OCI-LY7 (cell line): ENCODE measurements around the gene SCAP. TPM values are rescaled to one million over a fixed set of nuclear protein-coding genes. Genes with fewer than 3 reads are reported as not detected.

ENCODE experiments used
- BruUV-seq: library from RNA; stranded (reverse); fragments of 400-500 nt; replicated peaks from 2 replicates; lab custom pipeline; 2021; lab: Mats Ljungman, UMichigan
- CTCF ChIA-PET: fragments of 300-600 bp; sonication (Branson Sonifier 250); formaldehyde crosslinking; loops from one replicate; lab custom pipeline; 2022; ENCODE audit warnings: antibody characterized with exemption; ENCODE audit not compliant: unreplicated experiment; lab: Charles Lee
- POLR2A ChIA-PET: fragments of 300-600 bp; sonication (Branson Sonifier 250); formaldehyde crosslinking; loops from one replicate; lab custom pipeline; 2022; ENCODE audit warnings: antibody characterized with exemption; lab: Charles Lee
- DNase-seq: peaks from one replicate; pipeline ENCODE4 v3.0.0-alpha.2; 2015; ENCODE audit warnings: low spot score
- H2AFZ ChIP-seq: fragments of 200-600 bp; sonication (generic), shearing (Covaris generic); 2 replicates; pipeline ENCODE4 v1.6.1; 2014; ENCODE audit warnings: mild to moderate bottlenecking, antibody characterized with exemption, low read length, moderate library complexity
- H3K27ac ChIP-seq: fragments of 200-600 bp; sonication (generic); 2 replicates; pipeline ENCODE4 v1.5.1; 2014; ENCODE audit warnings: mixed run types, low read depth, mild to moderate bottlenecking, moderate library complexity, low read length, inconsistent platforms; ENCODE audit not compliant: poor library complexity, severe bottlenecking
- H3K36me3 ChIP-seq: fragments of 200-600 bp; sonication (generic); 2 replicates; pipeline ENCODE4 v1.6.1; 2014; ENCODE audit warnings: mild to moderate bottlenecking, antibody characterized with exemption, low read length, moderate library complexity, mixed read lengths; ENCODE audit not compliant: insufficient read depth
- H3K4me1 ChIP-seq: fragments of 200-600 bp; sonication (generic); 2 replicates; pipeline ENCODE4 v1.5.1; 2014; ENCODE audit warnings: mild to moderate bottlenecking, low read length; ENCODE audit not compliant: insufficient read depth, poor library complexity, severe bottlenecking
- H3K4me2 ChIP-seq: fragments of 200-600 bp; sonication (generic); 2 replicates; pipeline ENCODE4 v1.6.1; 2014; ENCODE audit warnings: mild to moderate bottlenecking, low read length
- H3K4me3 ChIP-seq: fragments of 200-600 bp; sonication (generic); 2 replicates; pipeline ENCODE4 v1.5.1; 2014; ENCODE audit warnings: mild to moderate bottlenecking, low read depth, low read length; ENCODE audit not compliant: poor library complexity, severe bottlenecking
- H3K79me2 ChIP-seq: fragments of 200-600 bp; sonication (generic); 2 replicates; pipeline ENCODE4 v1.6.1; 2016; ENCODE audit warnings: low read depth, mild to moderate bottlenecking, low read length, moderate library complexity, mixed read lengths; ENCODE audit not compliant: insufficient read depth
- H3K9me2 ChIP-seq: fragments of 200-600 bp; sonication (generic); 2 replicates; pipeline ENCODE4 v1.6.1; 2016; ENCODE audit warnings: mild to moderate bottlenecking, low read length, mixed read lengths; ENCODE audit not compliant: insufficient read depth
- H3K9me3 ChIP-seq: fragments of 200-600 bp; sonication (generic); 2 replicates; pipeline ENCODE4 v1.6.1; 2014; ENCODE audit warnings: mild to moderate bottlenecking, mixed run types, low read length, mixed read lengths
- H4K20me1 ChIP-seq: fragments of 200-600 bp; sonication (generic); 2 replicates; pipeline ENCODE4 v1.6.1; 2014; ENCODE audit warnings: mild to moderate bottlenecking, antibody characterized with exemption, low read length, moderate library complexity, mixed read lengths; ENCODE audit not compliant: insufficient read depth
- CTCF ChIP-seq: fragments of 200-600 bp; sonication (generic); conservative IDR thresholded peaks from 2 replicates; pipeline ENCODE4 v1.5.1; 2014; ENCODE audit warnings: mild to moderate bottlenecking, antibody characterized with exemption, low read length, moderate library complexity, mixed read lengths
- EZH2phosphoT487 ChIP-seq: fragments of 200-600 bp; sonication (generic); IDR thresholded peaks from 2 replicates; pipeline ENCODE4 v1.6.1; 2018; ENCODE audit warnings: low read depth, borderline replicate concordance, mild to moderate bottlenecking, mixed run types, antibody characterized with exemption, low read length, moderate library complexity, mixed read lengths
- intact Hi-C: fragments of 100-400 bp; cut with micrococcal nuclease; formaldehyde crosslinking; loops from one replicate; pipeline ENCODE4 v1.10.0; 2022; ENCODE audit not compliant: unreplicated experiment
- total RNA-seq, 2 experiments: library from RNA; depleted of rRNA in 1 of 2; stranded (reverse); fragments of >200 nt in 1 of 2; shearing (Covaris generic) in 1 of 2; gene quantifications; 2 replicates each; pipeline ENCODE4 v1.2.3, GENCODE V29; 2014 to 2022

Gene SCAP
- total RNA-seq, 2 experiments from 2014 or later, result 63.7 to 70.5 TPM

GRCh38 chr3:47410801-47411646 is 64.7 kb downstream of the SCAP start:
- ChIA-PET CTCF (no interaction called here), POLR2A (no interaction called here)

GRCh38 chr3:47410417-47410720 is 65.4 kb downstream of the SCAP start:
- Histone ChIP-seq H3K9me2 (no peaks in the 10 kb centered on the region), H3K79me2 (no peaks in the 10 kb centered on the region), H3K4me1 (no peaks in the 10 kb centered on the region), H2AFZ (no peak overlapping the region), H3K9me3 (no peaks in the 10 kb centered on the region), H3K36me3 (peaks cover 80% of the 10 kb centered on the region), H3K4me3 (no peak overlapping the region), H3K27ac (no peak overlapping the region), H4K20me1 (no peaks in the 10 kb centered on the region), H3K4me2 (no peak overlapping the region)
- no TSS peak for BruUV-seq
- intact Hi-C loops, result no loop called here
- TF ChIP-seq EZH2phosphoT487 (no peak), CTCF (no peak)
- DNase-seq, result no peak
- ChIA-PET CTCF (no interaction called here), POLR2A (no interaction called here)

More at GRCh38 chr3:47410801-47411646, 64.7 kb downstream of the SCAP start:
- no peaks in the 10 kb centered on the region for H3K9me2 ChIP-seq
- no peak for DNase-seq
- H3K9me3 ChIP-seq, result no peaks in the 10 kb centered on the region
- no peak overlapping the region for H2AFZ ChIP-seq
- H3K36me3 ChIP-seq, result peaks cover 87% of the 10 kb centered on the region
- H3K4me2 ChIP-seq, result no peak overlapping the region
- H3K4me1 ChIP-seq, result no peaks in the 10 kb centered on the region
- H3K4me3 ChIP-seq, result no peak overlapping the region
- TF ChIP-seq CTCF (no peak), EZH2phosphoT487 (no peak)
- intact Hi-C loops, result no loop called here
- H3K79me2 ChIP-seq, result no peaks in the 10 kb centered on the region
- no peaks in the 10 kb centered on the region for H4K20me1 ChIP-seq
- H3K27ac ChIP-seq, result no peak overlapping the region
- BruUV-seq, result no TSS peak

- no peak for TF ChIP-seq EZH2phosphoT487
- TF ChIP-seq CTCF, result no peak
- Histone ChIP-seq H3K9me2 (no peaks in the 10 kb centered on the region), H3K79me2 (no peaks in the 10 kb centered on the region), H4K20me1 (no peaks in the 10 kb centered on the region), H3K27ac (no peak overlapping the region), H3K4me3 (no peak overlapping the region), H3K4me2 (no peak overlapping the region), H2AFZ (no peak overlapping the region), H3K9me3 (no peaks in the 10 kb centered on the region), H3K4me1 (no peaks in the 10 kb centered on the region), H3K36me3 (peaks cover 75% of the 10 kb centered on the region)
- intact Hi-C loops, result no loop called here
- no TSS peak for BruUV-seq
- ChIA-PET POLR2A (no interaction called here), CTCF (no interaction called here)
- DNase-seq, result no peak
These were observed 65.9 kb downstream of the SCAP start for GRCh38 chr3:47409688-47410416.
